Measurements from ENCODE around the gene HSPBP1. TPM values are rescaled to one million over a fixed set of nuclear protein-coding genes. Genes with fewer than 3 reads are reported as not detected.
A peak's percentile ranks its signal among the peaks of the same experiment; 100 is the strongest.

HSPBP1 gene
- total RNA-seq, 2 experiments from 2014 or later: 14.3 to 15.1 TPM

DNA sequence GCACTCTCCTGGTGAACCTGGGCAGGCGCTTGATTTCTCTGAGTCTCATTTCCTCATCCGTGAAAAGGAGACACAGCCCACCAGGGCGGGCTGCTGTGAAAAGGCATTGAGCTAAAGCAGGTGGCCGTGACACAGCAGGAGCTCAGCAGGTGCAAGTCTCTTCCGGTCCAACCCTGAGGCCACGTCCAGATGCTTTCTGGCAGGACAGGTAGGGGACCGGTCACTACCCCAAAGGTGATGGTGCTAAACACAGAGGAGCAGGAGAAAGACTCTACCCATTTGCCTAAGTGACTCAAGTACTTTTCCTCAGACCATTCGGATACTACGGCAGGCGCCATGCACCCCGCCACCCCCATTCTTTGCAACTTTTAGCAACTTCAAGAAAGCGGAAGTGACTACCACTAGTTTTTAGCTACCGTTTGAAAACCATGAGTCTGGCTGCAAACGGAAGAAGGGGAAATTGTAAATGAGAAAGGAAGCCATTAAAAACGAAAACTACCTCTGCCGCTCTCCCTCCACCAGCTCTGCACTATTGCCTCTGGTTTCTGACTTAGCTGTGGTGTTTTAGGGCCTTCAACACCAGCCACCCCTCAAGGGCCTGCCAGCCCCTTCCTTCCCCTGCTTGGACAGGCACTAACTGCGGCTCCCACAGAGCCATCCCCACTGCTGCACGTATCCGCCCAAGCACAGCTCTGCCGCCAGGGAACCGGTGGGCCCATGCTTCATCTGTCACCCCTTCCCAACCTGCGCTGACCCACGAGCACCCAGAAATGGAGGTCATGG lies 25.9 kb downstream of the HSPBP1 start:
- no peaks in the 10 kb centered on the region for H3K9me3 ChIP-seq (ENCODE audit: control insufficient read depth in 1 of 2, insufficient read depth in 1 of 2, low read length in 2 of 2)
- H3K27ac ChIP-seq (ENCODE audit: low read depth in 1 of 2, low read length in 2 of 2): peak overlapping the region; percentile 90 to 91
- H3K27me3 ChIP-seq (ENCODE audit: control insufficient read depth in 1 of 2, insufficient read depth in 2 of 2, low read length in 2 of 2): no peaks in the 10 kb centered on the region
- POLR2A ChIA-PET: interaction anchor here (0.6 to 5.2 kb wide), 22 partner anchors 10 to 1065 kb away, joined by 3 to 52 read pairs (median 4); partner anchors contain the start of genes FIZ1, HSPBP1, ISOC2 and KMT5C
- Mint-ChIP-seq H3K27me3 (no peaks in the 10 kb centered on the region), H3K4me3 (peak overlapping the region; percentile 91), H3K9me3 (no peaks in the 10 kb centered on the region), H3K4me1 (ENCODE audit: low read depth) (peaks cover 72% of the 10 kb centered on the region), H3K36me3 (ENCODE audit: low read depth) (peaks cover 60% of the 10 kb centered on the region), H3K27ac (peak overlapping the region; percentile 96)
- ATAC-seq (ENCODE audit: poor library complexity) (peak; percentile 45), DNase-seq (peak; percentile 36 to 85 (median 60))
- CTCF ChIA-PET: interaction anchor here (0.9 to 1.4 kb wide), 5 partner anchors 11 to 250 kb away, joined by 3 to 9 read pairs (median 5); partner anchors contain the start of genes HSPBP1 and TMEM238
- TF ChIP-seq, protein P1, sequence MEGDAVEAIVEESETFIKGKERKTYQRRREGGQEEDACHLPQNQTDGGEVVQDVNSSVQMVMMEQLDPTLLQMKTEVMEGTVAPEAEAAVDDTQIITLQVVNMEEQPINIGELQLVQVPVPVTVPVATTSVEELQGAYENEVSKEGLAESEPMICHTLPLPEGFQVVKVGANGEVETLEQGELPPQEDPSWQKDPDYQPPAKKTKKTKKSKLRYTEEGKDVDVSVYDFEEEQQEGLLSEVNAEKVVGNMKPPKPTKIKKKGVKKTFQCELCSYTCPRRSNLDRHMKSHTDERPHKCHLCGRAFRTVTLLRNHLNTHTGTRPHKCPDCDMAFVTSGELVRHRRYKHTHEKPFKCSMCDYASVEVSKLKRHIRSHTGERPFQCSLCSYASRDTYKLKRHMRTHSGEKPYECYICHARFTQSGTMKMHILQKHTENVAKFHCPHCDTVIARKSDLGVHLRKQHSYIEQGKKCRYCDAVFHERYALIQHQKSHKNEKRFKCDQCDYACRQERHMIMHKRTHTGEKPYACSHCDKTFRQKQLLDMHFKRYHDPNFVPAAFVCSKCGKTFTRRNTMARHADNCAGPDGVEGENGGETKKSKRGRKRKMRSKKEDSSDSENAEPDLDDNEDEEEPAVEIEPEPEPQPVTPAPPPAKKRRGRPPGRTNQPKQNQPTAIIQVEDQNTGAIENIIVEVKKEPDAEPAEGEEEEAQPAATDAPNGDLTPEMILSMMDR (IDR thresholded peaks at IDR 0.05): no peak
- intact Hi-C loops (cut with DNase I, micrococcal nuclease): loop anchor here (5.0 to 10.0 kb wide), 5 partner anchors 37 to 381 kb away; partner anchors contain the start of genes ZNF524 (in 1 of the 2) and ZNF865 (in 1 of the 2)
- H3K4me3 ChIP-seq (ENCODE audit: low read length): peak overlapping the region; percentile 76
- H3K36me3 ChIP-seq (ENCODE audit: insufficient read depth, low read length): peaks cover 8% of the 10 kb centered on the region
- H3K4me1 ChIP-seq (ENCODE audit: insufficient read depth, low read length): peaks cover 89% of the 10 kb centered on the region

DNA sequence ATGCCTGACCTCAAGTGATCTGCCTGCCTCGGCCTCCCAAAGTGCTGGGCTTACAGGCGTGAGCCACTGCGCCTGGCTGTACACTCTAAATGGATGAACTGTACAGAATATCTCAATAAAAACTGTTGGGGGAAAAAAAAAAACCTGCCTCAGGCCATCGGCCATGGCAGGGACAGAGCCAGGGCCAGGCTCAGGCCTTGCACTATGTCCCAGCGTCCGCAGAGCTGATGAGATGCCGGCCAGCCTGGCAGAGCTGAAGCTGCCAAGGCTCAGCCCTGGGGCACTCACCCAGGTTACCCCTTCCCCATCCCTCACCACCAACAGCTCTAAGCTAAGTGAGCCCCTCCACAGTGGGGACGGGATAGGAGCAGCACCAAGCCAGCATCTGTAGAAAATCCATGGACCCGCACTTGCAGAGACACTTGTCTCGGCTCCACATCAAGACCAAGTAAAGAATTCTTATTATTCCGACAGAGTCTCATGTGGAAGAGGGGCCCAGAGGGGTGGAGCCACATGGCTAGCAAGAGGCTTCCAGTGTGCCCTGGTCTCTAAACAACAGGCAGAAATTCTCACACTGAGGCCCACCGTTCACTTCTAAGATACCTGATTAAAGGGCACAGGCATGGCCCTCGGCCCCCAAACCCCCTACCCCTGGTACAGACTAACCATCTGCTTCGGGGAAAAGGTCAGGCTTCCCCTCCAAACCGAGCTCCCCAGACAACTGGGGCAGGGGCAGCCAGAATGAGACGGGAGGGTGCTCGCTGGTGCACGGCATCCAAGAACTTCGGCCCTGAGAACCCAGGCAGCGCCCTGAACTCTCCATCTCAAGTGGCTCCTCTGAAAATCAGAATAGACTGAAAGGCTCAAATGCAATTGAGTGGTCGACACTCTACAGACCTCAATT lies 26.9 kb downstream of the HSPBP1 start:
- intact Hi-C loops (cut with DNase I, micrococcal nuclease): loop anchor here (5.0 to 10.0 kb wide), 5 partner anchors 36 to 382 kb away; partner anchors contain the start of genes ZNF524 (in 1 of the 2) and ZNF865 (in 1 of the 2)
- CTCF ChIA-PET: interaction anchor here (1.3 to 1.4 kb wide), 3 partner anchors 27 to 251 kb away, joined by 3 to 7 read pairs (median 5); partner anchors contain the start of gene HSPBP1
- H3K36me3 Mint-ChIP-seq (ENCODE audit: low read depth): peaks cover 64% of the 10 kb centered on the region
- POLR2A ChIA-PET: interaction anchor here (0.7 to 5.2 kb wide), 11 partner anchors 13 to 401 kb away, joined by 3 to 52 read pairs (median 5); partner anchors contain the start of genes FIZ1, HSPBP1, KMT5C and TMEM238
- Histone ChIP-seq H3K27ac (ENCODE audit: low read depth in 1 of 2, low read length in 2 of 2) (peak overlapping the region; percentile 90 to 91), H3K36me3 (ENCODE audit: insufficient read depth, low read length) (peaks cover 14% of the 10 kb centered on the region), H3K27me3 (ENCODE audit: control insufficient read depth in 1 of 2, insufficient read depth in 2 of 2, low read length in 2 of 2) (no peaks in the 10 kb centered on the region), H3K4me3 (ENCODE audit: low read length) (peak overlapping the region; percentile 76), H3K4me1 (ENCODE audit: insufficient read depth, low read length) (peaks cover 98% of the 10 kb centered on the region), H3K9me3 (ENCODE audit: control insufficient read depth in 1 of 2, insufficient read depth in 1 of 2, low read length in 2 of 2) (no peaks in the 10 kb centered on the region)
- no peaks in the 10 kb centered on the region for H3K27me3 Mint-ChIP-seq
- ATAC-seq (ENCODE audit: poor library complexity) (no peak), DNase-seq (no peak)
- TF ChIP-seq, protein P1 (IDR thresholded peaks at IDR 0.05): no peak
- peak overlapping the region; percentile 96 for H3K27ac Mint-ChIP-seq
- H3K4me3 Mint-ChIP-seq: peak overlapping the region; percentile 91
- no peaks in the 10 kb centered on the region for H3K9me3 Mint-ChIP-seq
- peaks cover 80% of the 10 kb centered on the region for H3K4me1 Mint-ChIP-seq (ENCODE audit: low read depth)
